IMR-90 (cell line): ENCODE data around the gene PCGF5.

ENCODE experiments used
- CEBPB ChIP-seq: IDR thresholded peaks from 2 replicates; pipeline ENCODE4 v1.6.1; 2012; ENCODE audit warnings: low read depth, low read length, improper control_type of control experiment
- CHD1 ChIP-seq: IDR thresholded peaks from 2 replicates; pipeline ENCODE4 v1.6.1; 2012; ENCODE audit warnings: low read depth, low read length, improper control_type of control experiment
- CTCF ChIP-seq: conservative IDR thresholded peaks from 2 replicates; pipeline ENCODE4 v1.5.1; 2012; ENCODE audit warnings: mild to moderate bottlenecking, low read depth, low read length, improper control_type of control experiment
- MAFK ChIP-seq: IDR thresholded peaks from 2 replicates; pipeline ENCODE4 v1.6.1; 2012; ENCODE audit warnings: low read depth, low read length, improper control_type of control experiment
- MAZ ChIP-seq: IDR thresholded peaks from 2 replicates; pipeline ENCODE4 v1.6.1; 2012; ENCODE audit warnings: low read depth, mild to moderate bottlenecking, low read length, improper control_type of control experiment, moderate library complexity, borderline replicate concordance
- MXI1 ChIP-seq: IDR thresholded peaks from 2 replicates; pipeline ENCODE4 v1.6.1; 2012; ENCODE audit warnings: low read depth, mild to moderate bottlenecking, low read length, moderate library complexity, borderline replicate concordance
- NFE2L2 ChIP-seq: fragments of 150-350 bp; IDR thresholded peaks from 2 replicates; pipeline ENCODE4 v1.6.1; 2016; ENCODE audit warnings: low read depth, mild to moderate bottlenecking, low read length
- POLR2A ChIP-seq: IDR thresholded peaks from 2 replicates; pipeline ENCODE4 v1.6.1; 2012; ENCODE audit warnings: mild to moderate bottlenecking, low read depth, low read length
- RAD21 ChIP-seq: IDR thresholded peaks from 2 replicates; pipeline ENCODE4 v1.6.1; 2012; ENCODE audit warnings: low read length, improper control_type of control experiment
- RCOR1 ChIP-seq: IDR thresholded peaks from 2 replicates; pipeline ENCODE4 v1.6.1; 2012; ENCODE audit warnings: mild to moderate bottlenecking, low read length, improper control_type of control experiment; ENCODE audit not compliant: insufficient replicate concordance
- RFX5 ChIP-seq: IDR thresholded peaks from 2 replicates; pipeline ENCODE4 v1.8.0; 2012; ENCODE audit warnings: low read depth, mild to moderate bottlenecking, low read length, moderate library complexity
- SMC3 ChIP-seq: fragments of 150-350 bp; IDR thresholded peaks from 2 replicates; pipeline ENCODE4 v1.6.1; 2016; ENCODE audit warnings: low read depth, mild to moderate bottlenecking, antibody characterized with exemption, low read length, moderate library complexity
- USF2 ChIP-seq: fragments of 150-350 bp; IDR thresholded peaks from 2 replicates; pipeline ENCODE4 v1.6.1; 2017; ENCODE audit warnings: mild to moderate bottlenecking, antibody characterized with exemption, low read length, low read depth
- TF ChIP-seq, protein P1 (sequence below): fragments of 150-350 bp; IDR thresholded peaks from 2 replicates; pipeline ENCODE4 v1.6.1; 2016; ENCODE audit warnings: low read depth, mild to moderate bottlenecking, low read length, moderate library complexity, borderline replicate concordance

GRCh38 chr10:91198781-91199180 lies 21.7 kb upstream of the PCGF5 start:
- TF ChIP-seq RFX5, result no peak
- no peak for TF ChIP-seq MAZ
- TF ChIP-seq CTCF, result no peak
- no peak for TF ChIP-seq RCOR1
- peak; percentile 62; the same call in 1 of the 2 replicates for TF ChIP-seq MXI1
- no peak for TF ChIP-seq POLR2A
- TF ChIP-seq MAFK, result no peak
- no peak for TF ChIP-seq RAD21
- TF ChIP-seq SMC3, result no peak
- no peak for TF ChIP-seq CHD1
- TF ChIP-seq USF2, result no peak
- TF ChIP-seq CEBPB, result peak; percentile 97
- TF ChIP-seq, protein P1, sequence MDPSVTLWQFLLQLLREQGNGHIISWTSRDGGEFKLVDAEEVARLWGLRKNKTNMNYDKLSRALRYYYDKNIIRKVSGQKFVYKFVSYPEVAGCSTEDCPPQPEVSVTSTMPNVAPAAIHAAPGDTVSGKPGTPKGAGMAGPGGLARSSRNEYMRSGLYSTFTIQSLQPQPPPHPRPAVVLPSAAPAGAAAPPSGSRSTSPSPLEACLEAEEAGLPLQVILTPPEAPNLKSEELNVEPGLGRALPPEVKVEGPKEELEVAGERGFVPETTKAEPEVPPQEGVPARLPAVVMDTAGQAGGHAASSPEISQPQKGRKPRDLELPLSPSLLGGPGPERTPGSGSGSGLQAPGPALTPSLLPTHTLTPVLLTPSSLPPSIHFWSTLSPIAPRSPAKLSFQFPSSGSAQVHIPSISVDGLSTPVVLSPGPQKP, result no peak
- TF ChIP-seq NFE2L2, result no peak
